ENCODE data around the gene SELPLG. TPM values are rescaled to one million over a fixed set of nuclear protein-coding genes. Genes with fewer than 3 reads are reported as not detected.

Gene SELPLG
- total RNA-seq, 4 donors from 2014 or later, result 3.6 to 12.4 (median 5.5) TPM

DNA sequence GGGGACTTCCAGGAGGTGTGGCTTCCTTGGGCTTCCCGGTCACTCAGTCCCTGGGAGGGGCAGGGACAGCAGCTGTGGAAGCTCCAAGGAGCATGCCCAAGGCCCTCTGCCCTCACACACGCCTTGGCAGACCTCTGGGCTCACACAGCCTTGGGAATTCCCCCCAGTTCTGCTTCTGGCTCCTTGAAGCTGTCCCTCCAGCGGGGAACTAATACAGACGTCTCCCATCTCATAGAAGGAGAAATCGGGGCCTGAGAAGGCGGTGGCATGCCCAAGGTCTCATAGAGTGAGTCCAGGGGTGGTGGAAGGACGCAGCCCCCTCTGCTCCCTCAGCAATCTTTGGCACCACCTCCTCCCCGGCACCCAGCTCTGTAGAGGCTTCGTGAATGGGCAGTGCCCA is 20.1 kb downstream of the SELPLG start:
- no peaks in the 10 kb centered on the region for H3K9me3 ChIP-seq
- no peak overlapping the region for H3K4me3 ChIP-seq
- peaks cover 3% of the 10 kb centered on the region for H3K27me3 ChIP-seq
- H3K27ac ChIP-seq, result no peak overlapping the region
- ATAC-seq, result no peak
- no peak for TF ChIP-seq POLR2A (IDR thresholded peaks at IDR 0.05)
- no peak for TF ChIP-seq CTCF (IDR thresholded peaks at IDR 0.05)
- no peak for TF ChIP-seq EP300 (IDR thresholded peaks at IDR 0.05)
- no peak for TF ChIP-seq POLR2AphosphoS5 (IDR thresholded peaks at IDR 0.05)
- peaks cover 0 to 28% (median 6%) of the 10 kb centered on the region in 3 donors for H3K4me1 ChIP-seq
- no CpG with 5 or more reads among the region's 9 CpGs for WGBS, 2 donors (ENCODE audit: low coverage in 1 of 2)
- no peaks in the 10 kb centered on the region for H3K36me3 ChIP-seq

DNA sequence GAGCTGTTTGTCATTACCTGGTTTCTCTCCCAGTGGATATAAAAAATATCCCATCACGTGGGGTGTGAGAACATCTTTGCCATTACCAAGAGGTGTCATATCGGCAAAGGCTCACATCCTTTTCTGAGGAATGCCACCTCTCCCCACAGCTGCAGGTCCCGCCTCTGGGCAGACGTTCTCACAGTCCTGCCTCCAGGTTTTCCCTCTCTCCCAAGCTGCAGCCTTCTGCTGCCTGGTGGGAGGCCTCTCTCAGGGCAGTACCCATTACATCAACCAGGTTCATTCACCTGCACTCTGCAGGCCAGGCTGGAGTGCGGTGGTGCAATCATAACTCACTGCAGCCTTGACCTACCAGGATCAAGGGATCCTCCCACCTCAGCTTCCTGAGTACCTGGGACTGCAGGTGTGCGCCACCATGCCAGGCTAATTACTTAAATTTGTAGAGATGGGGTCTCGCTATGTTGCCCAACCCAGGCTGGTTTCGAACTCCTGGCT is 20.9 kb downstream of the SELPLG start:
- TF ChIP-seq POLR2AphosphoS5 (IDR thresholded peaks at IDR 0.05) (no peak), EP300 (IDR thresholded peaks at IDR 0.05) (no peak), POLR2A (IDR thresholded peaks at IDR 0.05) (no peak), CTCF (IDR thresholded peaks at IDR 0.05) (no peak)
- no peaks in the 10 kb centered on the region for H3K36me3 ChIP-seq
- no peak overlapping the region for H3K27ac ChIP-seq
- H3K4me1 ChIP-seq, result peaks cover 0 to 21% (median under 1%) of the 10 kb centered on the region in 3 donors
- H3K27me3 ChIP-seq, result peaks cover 10% of the 10 kb centered on the region
- no peak overlapping the region for H3K4me3 ChIP-seq
- no peaks in the 10 kb centered on the region for H3K9me3 ChIP-seq
- no peak for ATAC-seq
- WGBS, 2 donors (ENCODE audit: low coverage in 1 of 2), result 67 to 76% methylated on average over 3 to 8 of the region's 8 CpGs

DNA sequence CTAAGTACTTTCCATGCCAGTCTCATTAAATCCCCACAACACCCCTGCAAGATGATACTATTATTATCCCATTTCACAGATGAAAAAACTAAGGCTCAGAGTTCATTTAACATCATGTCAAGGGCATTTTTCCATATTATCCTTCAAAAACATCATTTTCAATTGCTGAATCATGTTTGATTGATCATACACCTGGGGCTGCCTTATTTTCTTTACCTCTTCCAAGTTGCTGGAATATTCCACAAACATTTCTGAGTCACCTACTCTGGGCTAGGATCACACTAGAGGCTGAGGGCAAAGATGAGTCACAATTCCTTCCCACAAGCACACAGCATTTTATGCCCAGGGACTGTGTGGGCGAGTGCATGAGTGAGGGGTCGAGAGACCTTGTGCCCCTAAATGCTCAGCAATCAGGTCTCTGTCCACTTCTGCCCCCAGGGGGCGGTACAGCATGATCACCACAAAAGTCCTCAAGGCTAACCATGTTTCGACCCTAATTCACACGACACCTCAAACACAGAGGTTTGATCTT is 21.7 kb downstream of the SELPLG start:
- WGBS, 2 donors (ENCODE audit: low coverage in 1 of 2), result 67 to 73% methylated on average over 2 to 4 of the region's 5 CpGs
- Histone ChIP-seq H3K27ac (no peak overlapping the region), H3K36me3 (no peaks in the 10 kb centered on the region), H3K27me3 (peaks cover 12% of the 10 kb centered on the region), H3K9me3 (no peaks in the 10 kb centered on the region), H3K4me1 (peaks cover 0 to 17% (median 0%) of the 10 kb centered on the region in 3 donors), H3K4me3 (no peak overlapping the region)
- peak in 3 of 4 experiments; percentile 14 to 51 (median 29) for TF ChIP-seq CTCF (IDR thresholded peaks at IDR 0.05)
- TF ChIP-seq EP300 (IDR thresholded peaks at IDR 0.05), result no peak
- ATAC-seq, result no peak

GRCh38 chr12:108610856-108611605 is 22.7 kb downstream of the SELPLG start:
- no peak overlapping the region for H3K27ac ChIP-seq
- ATAC-seq, result no peak
- H3K4me3 ChIP-seq, result no peak overlapping the region
- WGBS, 2 donors (ENCODE audit: low coverage in 1 of 2), result 67 to 100% methylated on average over 1 to 2 of the region's 15 CpGs
- H3K27me3 ChIP-seq, result peaks cover 12% of the 10 kb centered on the region
- peaks cover 0 to 17% (median 0%) of the 10 kb centered on the region in 3 donors for H3K4me1 ChIP-seq
- no peak for TF ChIP-seq POLR2AphosphoS5 (IDR thresholded peaks at IDR 0.05)
- no peak for TF ChIP-seq EP300 (IDR thresholded peaks at IDR 0.05)
- TF ChIP-seq CTCF (IDR thresholded peaks at IDR 0.05), result no peak
- no peak for TF ChIP-seq POLR2A (IDR thresholded peaks at IDR 0.05)
- no peaks in the 10 kb centered on the region for H3K36me3 ChIP-seq
- H3K9me3 ChIP-seq, result no peaks in the 10 kb centered on the region

All from gastroesophageal sphincter (tissue), 4 donors.